GM23248 (cell line): ENCODE measurements around the gene SELENOO.

ENCODE experiments used
- EZH2 ChIP-seq: fragments of 200-600 bp; sonication (generic); IDR thresholded peaks from 2 replicates; pipeline ENCODE4 v1.6.1; 2018; ENCODE audit warnings: antibody characterized with exemption, mild to moderate bottlenecking; ENCODE audit not compliant: insufficient read depth, poor library complexity, severe bottlenecking
- EZH2phosphoT487 ChIP-seq: fragments of 200-600 bp; sonication (generic); IDR thresholded peaks from 2 replicates; pipeline ENCODE4 v1.6.1; 2018; ENCODE audit warnings: antibody characterized with exemption, moderate library complexity, mild to moderate bottlenecking, low read depth; ENCODE audit not compliant: insufficient read depth

DNA sequence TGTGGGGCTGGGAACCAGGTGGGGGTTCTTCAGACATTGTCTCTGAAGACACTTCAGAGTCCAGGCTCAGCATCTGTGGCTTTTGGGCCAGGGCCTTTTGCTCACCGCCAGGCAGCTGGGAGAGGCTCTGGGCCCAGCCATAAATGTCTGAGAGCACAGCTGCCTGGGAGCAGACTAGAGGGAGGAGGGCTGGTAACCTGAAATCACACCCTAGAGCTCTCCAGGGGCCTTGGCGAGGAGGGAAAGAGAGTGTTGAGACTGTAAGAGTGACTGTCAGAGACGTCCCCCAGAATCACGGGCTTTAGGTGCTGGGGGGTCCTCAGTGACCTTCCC, 11.0 kb upstream of the SELENOO start:
- TF ChIP-seq EZH2 (no peak), EZH2phosphoT487 (no peak)
